HCT116 (cell line): ENCODE results near the gene ANKRD23. TPM values are rescaled to one million over a fixed set of nuclear protein-coding genes. Genes with fewer than 3 reads are reported as not detected.

Experiments
- ATAC-seq: fragments of 200-7000 bp; cut with Tn5 transposase; 2 replicates; pipeline ENCODE4 v1.9.1; 2020; ENCODE audit warnings: mild to moderate bottlenecking, moderate library complexity
- BruUV-seq: library from RNA; stranded (reverse); fragments of 400-500 nt; replicated peaks from 2 replicates; lab custom pipeline; 2021; lab: Mats Ljungman, UMichigan
- CTCF ChIA-PET: fragments of 300-600 bp; sonication (Branson Sonifier 250); formaldehyde crosslinking; loops from one replicate; lab custom pipeline; 2021; ENCODE audit warnings: antibody characterized with exemption; lab: Charles Lee
- POLR2A ChIA-PET: fragments of 300-600, 350-600 bp; sonication (Branson Sonifier 250); formaldehyde crosslinking; loops from one replicate; lab custom pipeline; 2021; ENCODE audit warnings: antibody characterized with exemption; lab: Charles Lee
- RAD21 ChIA-PET, 2 experiments: fragments of 300-600 bp; sonication (Branson Sonifier 250); formaldehyde crosslinking; loops; one replicate each; lab custom pipeline; 2023; ENCODE audit warnings: low total read pairs in 2 of 2; ENCODE audit not compliant: uncharacterized antibody in 2 of 2, unreplicated experiment in 2 of 2, low non-redundant PET in 1 of 2; lab: Charles Lee
- DNase-seq: peaks from one replicate; pipeline ENCODE4 v3.0.0-alpha.2; 2010; ENCODE audit warnings: low read depth, low spot score
- H2AFZ ChIP-seq: fragments of 200-600 bp; shearing (Covaris generic), sonication (generic); 2 replicates; pipeline ENCODE4 v1.6.1; 2017; ENCODE audit warnings: low read depth, mixed run types, mixed read lengths, antibody characterized with exemption, low read length; ENCODE audit not compliant: poor library complexity, severe bottlenecking
- H3K27ac ChIP-seq: 2 replicates; pipeline ENCODE4 v1.5.1; 2012; ENCODE audit warnings: low read depth, low read length
- H3K27me3 ChIP-seq: fragments of 200-600 bp; sonication (generic); 2 replicates; pipeline ENCODE4 v1.6.1; 2016; ENCODE audit warnings: mixed run types, low read length, mixed read lengths; ENCODE audit not compliant: insufficient read depth
- H3K36me3 ChIP-seq, 2 experiments: fragments of 200-500 bp in 1 of 2; fragments of 200-600 bp in 1 of 2; sonication (Bioruptor generic) in 1 of 2; sonication (generic) in 1 of 2; 2 replicates each; pipeline versions ENCODE4 v1.5.1 to v1.6.1; 2014 to 2016; ENCODE audit warnings: low read length in 2 of 2, inconsistent platforms in 1 of 2, mixed read lengths in 1 of 2, mixed run types in 1 of 2; ENCODE audit not compliant: insufficient read depth in 2 of 2, control insufficient read depth in 1 of 2
- H3K4me1 ChIP-seq, 2 experiments: fragments of 200-600 bp in 1 of 2; sonication (generic) in 1 of 2; 2 replicates each; pipeline versions ENCODE4 v1.5.1 to v1.6.1; 2012 to 2017; ENCODE audit warnings: low read length in 2 of 2, inconsistent platforms in 1 of 2, mild to moderate bottlenecking in 1 of 2, mixed read lengths in 1 of 2, mixed run types in 1 of 2, moderate library complexity in 1 of 2; ENCODE audit not compliant: insufficient read depth in 2 of 2, control insufficient read depth in 1 of 2
- H3K4me2 ChIP-seq: fragments of 200-600 bp; sonication (generic); 2 replicates; pipeline ENCODE4 v1.6.1; 2017; ENCODE audit warnings: mixed run types, low read length, mixed read lengths
- H3K4me3 ChIP-seq, 2 experiments: fragments of 200-600 bp in 1 of 2; sonication (generic) in 1 of 2; replicated peaks in 1 of 2; 2 replicates each; pipeline ENCODE4 v1.5.1; 2011 to 2016; ENCODE audit warnings: low read length in 2 of 2, control low read depth in 1 of 2, low read depth in 1 of 2, mild to moderate bottlenecking in 1 of 2, mixed read lengths in 1 of 2, mixed run types in 1 of 2
- H3K79me2 ChIP-seq: fragments of 200-600 bp; sonication (generic); 2 replicates; pipeline ENCODE4 v1.6.1; 2017; ENCODE audit warnings: mild to moderate bottlenecking, mixed run types, low read length, moderate library complexity, mixed read lengths; ENCODE audit not compliant: insufficient read depth
- H3K9ac ChIP-seq: fragments of 200-600 bp; sonication (generic); 2 replicates; pipeline ENCODE4 v1.6.1; 2016; ENCODE audit warnings: low read length, mixed read lengths
- H3K9me2 ChIP-seq: fragments of 200-600 bp; sonication (generic), shearing (Covaris generic); 2 replicates; pipeline ENCODE4 v1.6.1; 2017; ENCODE audit warnings: mixed run types, mild to moderate bottlenecking, moderate library complexity; ENCODE audit not compliant: insufficient read depth
- H3K9me3 ChIP-seq, 2 experiments: fragments of 200-500 bp in 1 of 2; fragments of 200-600 bp in 1 of 2; sonication (Bioruptor generic) in 1 of 2; sonication (generic) in 1 of 2; 2 replicates each; pipeline ENCODE4 v1.6.1; 2014 to 2017; ENCODE audit warnings: low read length in 2 of 2, mixed read lengths in 2 of 2, inconsistent platforms in 1 of 2, low read depth in 1 of 2, mild to moderate bottlenecking in 1 of 2, mixed run types in 1 of 2, moderate library complexity in 1 of 2; ENCODE audit not compliant: control insufficient read depth in 1 of 2, insufficient read depth in 1 of 2
- H4K20me1 ChIP-seq: fragments of 200-600 bp; sonication (generic), shearing (Covaris generic); 2 replicates; pipeline ENCODE4 v1.6.1; 2017; ENCODE audit warnings: mixed run types, mild to moderate bottlenecking, moderate library complexity; ENCODE audit not compliant: insufficient read depth
- CEBPB ChIP-seq: IDR thresholded peaks from 2 replicates; pipeline ENCODE4 v1.6.1; 2012; ENCODE audit warnings: low read depth
- JUND ChIP-seq: IDR thresholded peaks from 2 replicates; pipeline ENCODE4 v1.6.1; 2012
- POLR2A ChIP-seq: IDR thresholded peaks from 2 replicates; pipeline ENCODE4 v1.7.0; 2011; ENCODE audit warnings: borderline replicate concordance; ENCODE audit not compliant: insufficient read depth, insufficient read length; ENCODE audit errors: extremely low read depth
- TCF7L2 ChIP-seq: IDR thresholded peaks from 2 replicates; pipeline ENCODE4 v1.7.0; 2011; ENCODE audit warnings: borderline replicate concordance, inconsistent platforms; ENCODE audit not compliant: insufficient read depth, insufficient read length; ENCODE audit errors: extremely low read depth
- ZNF274 ChIP-seq: fragments of 200-500 bp; sonication (Bioruptor generic); IDR thresholded peaks from 2 replicates; pipeline ENCODE4 v1.6.1; 2014; ENCODE audit warnings: mild to moderate bottlenecking, low read depth, low read length, inconsistent platforms
- intact Hi-C: fragments of 100-400 bp; cut with micrococcal nuclease; formaldehyde crosslinking; loops from 2 replicates; pipeline ENCODE4 v1.10.0; 2022
- total RNA-seq: library from RNA; stranded (reverse); gene quantifications from one replicate; pipeline ENCODE4 v1.2.1, GENCODE V29; 2021; ENCODE audit not compliant: unreplicated experiment
- TF ChIP-seq, protein P1 (sequence below): IDR thresholded peaks from 2 replicates; pipeline ENCODE4 v1.6.1; 2012; ENCODE audit warnings: low read depth
- TF ChIP-seq, protein P2 (sequence below): IDR thresholded peaks from 2 replicates; pipeline ENCODE4 v1.6.1; 2012

Gene ANKRD23
- total RNA-seq, 1 experiment from 2014 or later = 1.4 TPM

DNA sequence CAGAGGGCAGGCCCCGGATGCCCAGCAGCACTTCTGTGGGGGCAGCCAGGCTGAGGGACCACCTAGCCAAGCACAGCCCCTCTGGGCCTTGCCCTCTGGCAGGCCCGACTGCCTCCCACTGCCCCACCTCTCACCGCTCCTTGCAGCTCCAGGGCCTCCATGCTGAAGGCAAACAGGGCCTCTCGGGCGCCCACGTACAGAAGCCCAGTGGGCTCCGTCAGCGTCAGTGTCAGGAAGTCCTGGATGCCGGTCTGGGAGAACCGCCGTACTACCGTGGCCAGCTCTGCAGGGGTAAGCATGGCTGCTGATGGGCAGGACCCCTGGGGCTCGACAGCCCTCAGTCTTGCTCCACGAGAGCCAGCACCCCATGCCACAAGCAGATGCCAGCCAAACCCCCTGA is 22.3 kb upstream of the ANKRD23 start:
- no peak overlapping the region for H3K4me2 ChIP-seq
- ChIA-PET RAD21 (no interaction called here), POLR2A (no interaction called here), CTCF (no interaction called here)
- H3K9ac ChIP-seq = no peak overlapping the region
- no TSS peak for BruUV-seq
- H3K27me3 ChIP-seq = no peaks in the 10 kb centered on the region
- H4K20me1 ChIP-seq = no peaks in the 10 kb centered on the region
- H2AFZ ChIP-seq = no peak overlapping the region
- TF ChIP-seq JUND = no peak
- TF ChIP-seq TCF7L2 = no peak
- no peak for TF ChIP-seq POLR2A
- TF ChIP-seq, protein P1, sequence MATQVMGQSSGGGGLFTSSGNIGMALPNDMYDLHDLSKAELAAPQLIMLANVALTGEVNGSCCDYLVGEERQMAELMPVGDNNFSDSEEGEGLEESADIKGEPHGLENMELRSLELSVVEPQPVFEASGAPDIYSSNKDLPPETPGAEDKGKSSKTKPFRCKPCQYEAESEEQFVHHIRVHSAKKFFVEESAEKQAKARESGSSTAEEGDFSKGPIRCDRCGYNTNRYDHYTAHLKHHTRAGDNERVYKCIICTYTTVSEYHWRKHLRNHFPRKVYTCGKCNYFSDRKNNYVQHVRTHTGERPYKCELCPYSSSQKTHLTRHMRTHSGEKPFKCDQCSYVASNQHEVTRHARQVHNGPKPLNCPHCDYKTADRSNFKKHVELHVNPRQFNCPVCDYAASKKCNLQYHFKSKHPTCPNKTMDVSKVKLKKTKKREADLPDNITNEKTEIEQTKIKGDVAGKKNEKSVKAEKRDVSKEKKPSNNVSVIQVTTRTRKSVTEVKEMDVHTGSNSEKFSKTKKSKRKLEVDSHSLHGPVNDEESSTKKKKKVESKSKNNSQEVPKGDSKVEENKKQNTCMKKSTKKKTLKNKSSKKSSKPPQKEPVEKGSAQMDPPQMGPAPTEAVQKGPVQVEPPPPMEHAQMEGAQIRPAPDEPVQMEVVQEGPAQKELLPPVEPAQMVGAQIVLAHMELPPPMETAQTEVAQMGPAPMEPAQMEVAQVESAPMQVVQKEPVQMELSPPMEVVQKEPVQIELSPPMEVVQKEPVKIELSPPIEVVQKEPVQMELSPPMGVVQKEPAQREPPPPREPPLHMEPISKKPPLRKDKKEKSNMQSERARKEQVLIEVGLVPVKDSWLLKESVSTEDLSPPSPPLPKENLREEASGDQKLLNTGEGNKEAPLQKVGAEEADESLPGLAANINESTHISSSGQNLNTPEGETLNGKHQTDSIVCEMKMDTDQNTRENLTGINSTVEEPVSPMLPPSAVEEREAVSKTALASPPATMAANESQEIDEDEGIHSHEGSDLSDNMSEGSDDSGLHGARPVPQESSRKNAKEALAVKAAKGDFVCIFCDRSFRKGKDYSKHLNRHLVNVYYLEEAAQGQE = no peak
- TF ChIP-seq ZNF274 = no peak
- no peak for TF ChIP-seq CEBPB
- TF ChIP-seq, protein P2, sequence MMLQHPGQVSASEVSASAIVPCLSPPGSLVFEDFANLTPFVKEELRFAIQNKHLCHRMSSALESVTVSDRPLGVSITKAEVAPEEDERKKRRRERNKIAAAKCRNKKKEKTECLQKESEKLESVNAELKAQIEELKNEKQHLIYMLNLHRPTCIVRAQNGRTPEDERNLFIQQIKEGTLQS = no peak
- H3K9me3 ChIP-seq = no peaks in the 10 kb centered on the region
- DNase-seq = no peak
- intact Hi-C loops = no loop called here
- no peak overlapping the region for H3K4me3 ChIP-seq
- H3K4me1 ChIP-seq = peaks cover 14 to 24% of the 10 kb centered on the region in 2 experiments
- no peaks in the 10 kb centered on the region for H3K9me2 ChIP-seq
- H3K36me3 ChIP-seq = peaks cover 25 to 28% of the 10 kb centered on the region in 2 experiments
- ATAC-seq = no peak
- H3K27ac ChIP-seq = no peak overlapping the region
- peaks cover 25% of the 10 kb centered on the region; the same call in 1 of the 2 replicates for H3K79me2 ChIP-seq
